GM23338 (cell line): Measurements from ENCODE around the gene FAM20C. TPM values are rescaled to one million over a fixed set of nuclear protein-coding genes. Genes with fewer than 3 reads are reported as not detected.

Experiments used
- ATAC-seq: fragments of 200-7000 bp; cut with Tn5 transposase; 3 replicates; pipeline ENCODE4 v1.9.1; 2020
- DNase-seq: peaks from one replicate; pipeline ENCODE4 v3.0.0-alpha.2; 2015; ENCODE audit warnings: low spot score
- H2AFZ ChIP-seq: fragments of 200-600 bp; sonication (generic); 2 replicates; pipeline ENCODE4 v1.8.0; 2016; ENCODE audit warnings: antibody characterized with exemption, mild to moderate bottlenecking, moderate library complexity
- H3F3A ChIP-seq: fragments of 200-600 bp; sonication (generic); replicated peaks from 2 replicates; pipeline ENCODE4 v1.8.0; 2017; ENCODE audit warnings: antibody characterized with exemption, mixed run types, low read depth
- H3K27ac ChIP-seq: fragments of 200-600 bp; sonication (generic); 2 replicates; pipeline ENCODE4 v1.6.1; 2016; ENCODE audit warnings: low read depth
- H3K27me3 ChIP-seq: fragments of 200-600 bp; sonication (generic); 2 replicates; pipeline ENCODE4 v1.8.0; 2016; ENCODE audit warnings: mild to moderate bottlenecking, mixed run types, moderate library complexity; ENCODE audit not compliant: insufficient read depth
- H3K36me3 ChIP-seq: fragments of 200-600 bp; sonication (generic); 2 replicates; pipeline ENCODE4 v1.8.0; 2016; ENCODE audit warnings: mild to moderate bottlenecking; ENCODE audit not compliant: insufficient read depth
- H3K4me1 ChIP-seq: fragments of 200-600 bp; sonication (generic); 2 replicates; pipeline ENCODE4 v1.8.0; 2016; ENCODE audit warnings: mild to moderate bottlenecking, moderate library complexity; ENCODE audit not compliant: insufficient read depth
- H3K4me2 ChIP-seq: fragments of 200-600 bp; sonication (generic); 2 replicates; pipeline ENCODE4 v1.7.1; 2017; ENCODE audit warnings: mixed run types
- H3K4me3 ChIP-seq: fragments of 200-600 bp; sonication (generic); 2 replicates; pipeline ENCODE4 v1.6.1; 2016; ENCODE audit warnings: mixed run types
- H3K79me2 ChIP-seq: fragments of 200-600 bp; sonication (generic); replicated peaks from 2 replicates; pipeline ENCODE4 v1.8.0; 2017; ENCODE audit warnings: mild to moderate bottlenecking; ENCODE audit not compliant: insufficient read depth
- H3K9me2 ChIP-seq: fragments of 200-600 bp; sonication (generic); 2 replicates; pipeline ENCODE4 v1.8.0; 2017; ENCODE audit not compliant: insufficient read depth
- H4K20me1 ChIP-seq: fragments of 200-600 bp; sonication (generic); replicated peaks from 2 replicates; pipeline ENCODE4 v1.8.0; 2017; ENCODE audit warnings: mild to moderate bottlenecking; ENCODE audit not compliant: insufficient read depth
- H3K27ac Mint-ChIP-seq: 2 replicates; pipeline ENCODE4 v1.8.0; 2020; ENCODE audit warnings: inconsistent platforms, mild to moderate bottlenecking, moderate library complexity, mixed read lengths
- H3K27me3 Mint-ChIP-seq: 3 replicates; pipeline ENCODE4 v1.8.0; 2022; ENCODE audit warnings: low read depth, mild to moderate bottlenecking, moderate library complexity, mixed read lengths, inconsistent platforms; ENCODE audit not compliant: insufficient read depth, poor library complexity
- H3K36me3 Mint-ChIP-seq: 3 replicates; pipeline ENCODE4 v1.8.0; 2021; ENCODE audit warnings: low read depth, mild to moderate bottlenecking, inconsistent platforms, moderate library complexity, mixed read lengths
- H3K4me1 Mint-ChIP-seq: 3 replicates; pipeline ENCODE4 v1.8.0; 2020; ENCODE audit warnings: mild to moderate bottlenecking, inconsistent platforms, mixed read lengths
- H3K4me3 Mint-ChIP-seq: 3 replicates; pipeline ENCODE4 v1.8.0; 2021; ENCODE audit warnings: moderate library complexity, mild to moderate bottlenecking, inconsistent platforms, mixed read lengths
- H3K9me3 Mint-ChIP-seq: 3 replicates; pipeline ENCODE4 v1.8.0; 2020; ENCODE audit warnings: moderate library complexity, mild to moderate bottlenecking, inconsistent platforms, mixed read lengths
- EZH2 ChIP-seq: fragments of 200-600 bp; sonication (generic); IDR thresholded peaks from one replicate; pipeline ENCODE4 v1.8.0; 2017; ENCODE audit warnings: antibody characterized with exemption, mild to moderate bottlenecking, low read depth; ENCODE audit not compliant: unreplicated experiment
- JUNB ChIP-seq: IDR thresholded peaks from one replicate; pipeline ENCODE4 v1.6.1; 2016; ENCODE audit warnings: antibody characterized with exemption; ENCODE audit not compliant: unreplicated experiment
- POLR2AphosphoS5 ChIP-seq: IDR thresholded peaks from 2 replicates; pipeline ENCODE4 v1.6.1; 2016; ENCODE audit warnings: antibody characterized with exemption, low read depth
- ZNF114 ChIP-seq: fragments of 250-450 bp; sonication (Bioruptor Pico); IDR thresholded peaks from 2 replicates; pipeline ENCODE4 v1.5.0; 2020; ENCODE audit warnings: mild to moderate bottlenecking, moderate library complexity
- polyA plus RNA-seq: library from polyadenylated mRNA; unstranded; fragments of >200 nt; fragmentation: Nextera tagmentation; extraction: Ambion mirVana; gene quantifications from 2 replicates; pipeline ENCODE4 v1.2.1, GENCODE V29; 2016
- total RNA-seq: library from RNA; depleted of rRNA; stranded (reverse); fragments of >200 nt; shearing (Covaris generic); gene quantifications from 2 replicates; pipeline ENCODE4 v1.2.3, GENCODE V29; 2014
- TF ChIP-seq, protein P1 (sequence below): fragments of 250-450 bp; sonication (Bioruptor Pico); IDR thresholded peaks from 2 replicates; pipeline ENCODE4 v1.5.0; 2020; ENCODE audit warnings: mild to moderate bottlenecking, moderate library complexity
- TF ChIP-seq, protein P2 (sequence below): IDR thresholded peaks from 2 replicates; pipeline ENCODE4 v1.6.1; 2016; ENCODE audit warnings: antibody characterized with exemption

Gene FAM20C
- total and polyA plus RNA-seq, 2 experiments from 2014 or later = 7.6 to 24.8 TPM

- TF ChIP-seq, protein P1, sequence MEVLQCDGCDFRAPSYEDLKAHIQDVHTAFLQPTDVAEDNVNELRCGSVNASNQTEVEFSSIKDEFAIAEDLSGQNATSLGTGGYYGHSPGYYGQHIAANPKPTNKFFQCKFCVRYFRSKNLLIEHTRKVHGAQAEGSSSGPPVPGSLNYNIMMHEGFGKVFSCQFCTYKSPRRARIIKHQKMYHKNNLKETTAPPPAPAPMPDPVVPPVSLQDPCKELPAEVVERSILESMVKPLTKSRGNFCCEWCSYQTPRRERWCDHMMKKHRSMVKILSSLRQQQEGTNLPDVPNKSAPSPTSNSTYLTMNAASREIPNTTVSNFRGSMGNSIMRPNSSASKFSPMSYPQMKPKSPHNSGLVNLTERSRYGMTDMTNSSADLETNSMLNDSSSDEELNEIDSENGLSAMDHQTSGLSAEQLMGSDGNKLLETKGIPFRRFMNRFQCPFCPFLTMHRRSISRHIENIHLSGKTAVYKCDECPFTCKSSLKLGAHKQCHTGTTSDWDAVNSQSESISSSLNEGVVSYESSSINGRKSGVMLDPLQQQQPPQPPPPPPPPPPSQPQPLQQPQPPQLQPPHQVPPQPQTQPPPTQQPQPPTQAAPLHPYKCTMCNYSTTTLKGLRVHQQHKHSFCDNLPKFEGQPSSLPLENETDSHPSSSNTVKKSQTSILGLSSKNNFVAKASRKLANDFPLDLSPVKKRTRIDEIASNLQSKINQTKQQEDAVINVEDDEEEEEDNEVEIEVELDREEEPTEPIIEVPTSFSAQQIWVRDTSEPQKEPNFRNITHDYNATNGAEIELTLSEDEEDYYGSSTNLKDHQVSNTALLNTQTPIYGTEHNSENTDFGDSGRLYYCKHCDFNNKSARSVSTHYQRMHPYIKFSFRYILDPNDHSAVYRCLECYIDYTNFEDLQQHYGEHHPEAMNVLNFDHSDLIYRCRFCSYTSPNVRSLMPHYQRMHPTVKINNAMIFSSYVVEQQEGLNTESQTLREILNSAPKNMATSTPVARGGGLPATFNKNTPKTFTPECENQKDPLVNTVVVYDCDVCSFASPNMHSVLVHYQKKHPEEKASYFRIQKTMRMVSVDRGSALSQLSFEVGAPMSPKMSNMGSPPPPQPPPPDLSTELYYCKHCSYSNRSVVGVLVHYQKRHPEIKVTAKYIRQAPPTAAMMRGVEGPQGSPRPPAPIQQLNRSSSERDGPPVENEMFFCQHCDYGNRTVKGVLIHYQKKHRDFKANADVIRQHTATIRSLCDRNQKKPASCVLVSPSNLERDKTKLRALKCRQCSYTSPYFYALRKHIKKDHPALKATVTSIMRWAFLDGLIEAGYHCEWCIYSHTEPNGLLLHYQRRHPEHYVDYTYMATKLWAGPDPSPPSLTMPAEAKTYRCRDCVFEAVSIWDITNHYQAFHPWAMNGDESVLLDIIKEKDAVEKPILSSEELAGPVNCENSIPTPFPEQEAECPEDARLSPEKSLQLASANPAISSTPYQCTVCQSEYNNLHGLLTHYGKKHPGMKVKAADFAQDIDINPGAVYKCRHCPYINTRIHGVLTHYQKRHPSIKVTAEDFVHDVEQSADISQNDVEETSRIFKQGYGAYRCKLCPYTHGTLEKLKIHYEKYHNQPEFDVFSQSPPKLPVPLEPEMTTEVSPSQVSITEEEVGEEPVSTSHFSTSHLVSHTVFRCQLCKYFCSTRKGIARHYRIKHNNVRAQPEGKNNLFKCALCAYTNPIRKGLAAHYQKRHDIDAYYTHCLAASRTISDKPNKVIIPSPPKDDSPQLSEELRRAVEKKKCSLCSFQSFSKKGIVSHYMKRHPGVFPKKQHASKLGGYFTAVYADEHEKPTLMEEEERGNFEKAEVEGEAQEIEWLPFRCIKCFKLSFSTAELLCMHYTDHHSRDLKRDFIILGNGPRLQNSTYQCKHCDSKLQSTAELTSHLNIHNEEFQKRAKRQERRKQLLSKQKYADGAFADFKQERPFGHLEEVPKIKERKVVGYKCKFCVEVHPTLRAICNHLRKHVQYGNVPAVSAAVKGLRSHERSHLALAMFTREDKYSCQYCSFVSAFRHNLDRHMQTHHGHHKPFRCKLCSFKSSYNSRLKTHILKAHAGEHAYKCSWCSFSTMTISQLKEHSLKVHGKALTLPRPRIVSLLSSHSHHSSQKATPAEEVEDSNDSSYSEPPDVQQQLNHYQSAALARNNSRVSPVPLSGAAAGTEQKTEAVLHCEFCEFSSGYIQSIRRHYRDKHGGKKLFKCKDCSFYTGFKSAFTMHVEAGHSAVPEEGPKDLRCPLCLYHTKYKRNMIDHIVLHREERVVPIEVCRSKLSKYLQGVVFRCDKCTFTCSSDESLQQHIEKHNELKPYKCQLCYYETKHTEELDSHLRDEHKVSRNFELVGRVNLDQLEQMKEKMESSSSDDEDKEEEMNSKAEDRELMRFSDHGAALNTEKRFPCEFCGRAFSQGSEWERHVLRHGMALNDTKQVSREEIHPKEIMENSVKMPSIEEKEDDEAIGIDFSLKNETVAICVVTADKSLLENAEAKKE (CRISPR knock-in tag) = no peak
Measured at GRCh38 chr7:162632-163297, 29.6 kb upstream of the FAM20C start (continued).

DNA sequence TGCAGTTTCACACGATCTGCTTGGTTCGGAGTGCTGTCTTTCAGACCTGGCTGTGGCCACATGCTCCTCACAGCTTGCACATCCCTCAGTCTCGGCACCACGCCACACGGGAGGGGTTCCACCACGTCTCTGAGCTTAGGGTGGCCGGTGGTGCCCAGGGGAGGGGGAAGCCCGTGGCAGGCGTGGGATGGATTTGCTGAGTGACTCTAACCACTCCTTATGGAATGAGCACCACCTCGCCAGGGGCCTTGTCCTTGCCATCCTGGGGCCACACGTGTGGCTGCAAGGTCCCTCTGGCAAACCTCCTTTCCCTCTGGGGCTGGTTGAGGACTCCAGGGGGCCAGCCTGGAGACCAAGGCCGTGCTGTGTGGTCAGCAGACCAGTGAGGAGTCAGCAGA, 29.1 kb upstream of the FAM20C start:
- Histone ChIP-seq H3K4me2 (no peak overlapping the region), H2AFZ (no peak overlapping the region), H3K36me3 (no peaks in the 10 kb centered on the region), H3K79me2 (no peaks in the 10 kb centered on the region), H3K4me1 (no peaks in the 10 kb centered on the region), H3K27me3 (no peaks in the 10 kb centered on the region), H3K4me3 (no peak overlapping the region), H4K20me1 (no peaks in the 10 kb centered on the region), H3K27ac (no peak overlapping the region), H3K9me2 (no peaks in the 10 kb centered on the region), H3F3A (no peaks in the 10 kb centered on the region)
- Mint-ChIP-seq H3K4me1 (peaks cover 12% of the 10 kb centered on the region), H3K4me3 (no peak overlapping the region), H3K27me3 (peaks cover 6% of the 10 kb centered on the region), H3K36me3 (no peaks in the 10 kb centered on the region), H3K9me3 (no peaks in the 10 kb centered on the region; the same call in 1 of the 3 replicates), H3K27ac (no peak overlapping the region)
- no peak for DNase-seq
- ATAC-seq = no peak
- TF ChIP-seq POLR2AphosphoS5 = no peak
- TF ChIP-seq, protein P2, sequence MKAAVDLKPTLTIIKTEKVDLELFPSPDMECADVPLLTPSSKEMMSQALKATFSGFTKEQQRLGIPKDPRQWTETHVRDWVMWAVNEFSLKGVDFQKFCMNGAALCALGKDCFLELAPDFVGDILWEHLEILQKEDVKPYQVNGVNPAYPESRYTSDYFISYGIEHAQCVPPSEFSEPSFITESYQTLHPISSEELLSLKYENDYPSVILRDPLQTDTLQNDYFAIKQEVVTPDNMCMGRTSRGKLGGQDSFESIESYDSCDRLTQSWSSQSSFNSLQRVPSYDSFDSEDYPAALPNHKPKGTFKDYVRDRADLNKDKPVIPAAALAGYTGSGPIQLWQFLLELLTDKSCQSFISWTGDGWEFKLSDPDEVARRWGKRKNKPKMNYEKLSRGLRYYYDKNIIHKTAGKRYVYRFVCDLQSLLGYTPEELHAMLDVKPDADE = no peak
- TF ChIP-seq EZH2 = no peak
- no peak for TF ChIP-seq ZNF114 (CRISPR knock-in tag)
- TF ChIP-seq, protein P1 (CRISPR knock-in tag) = no peak
- no peak for TF ChIP-seq JUNB
